HT1080 (cell line): ENCODE results near the gene ATRAID. TPM values are rescaled to one million over a fixed set of nuclear protein-coding genes. Genes with fewer than 3 reads are reported as not detected.

ENCODE experiments used
- DNase-seq: peaks from one replicate; pipeline ENCODE4 v3.0.0-alpha.2; 2015; ENCODE audit warnings: low read depth
- total RNA-seq: library from RNA; depleted of rRNA; stranded (reverse); fragments of >200 nt; shearing (Covaris generic); gene quantifications from 2 replicates; pipeline ENCODE4 v1.2.3, GENCODE V29; 2014

The ATRAID gene
- total RNA-seq, 1 experiment from 2014 or later, result 132 TPM

- DNase-seq, result peak; percentile 81
Observed at GRCh38 chr2:27217173-27218121, 5.6 kb downstream of the ATRAID start, which contains the start of gene CAD. Gene CAD (plus strand): TSS chr2:27217369. CDS start chr2:27217552, 183 bp downstream.

GRCh38 chr2:27218614-27219013 lies 6.8 kb downstream of the ATRAID start:
- DNase-seq, result no peak

GRCh38 chr2:27219091-27219490 lies 7.2 kb downstream of the ATRAID start:
- DNase-seq, result no peak

- no peak for DNase-seq
Observed at GRCh38 chr2:27220091-27220490, 8.2 kb downstream of the ATRAID start.

GRCh38 chr2:27221166-27221565 lies 9.3 kb downstream of the ATRAID start:
- DNase-seq, result no peak

- no peak for DNase-seq
Observed at GRCh38 chr2:27222407-27222806, 10.6 kb downstream of the ATRAID start.

- no peak for DNase-seq
Observed at GRCh38 chr2:27223416-27223815, 11.6 kb downstream of the ATRAID start.

- DNase-seq, result no peak
Observed at GRCh38 chr2:27225526-27225925, 13.7 kb downstream of the ATRAID start.

GRCh38 chr2:27227501-27227900 lies 15.7 kb downstream of the ATRAID start:
- no peak for DNase-seq

- no peak for DNase-seq
Observed at GRCh38 chr2:27231921-27232320, 20.1 kb downstream of the ATRAID start.

GRCh38 chr2:27233341-27233740 lies 21.5 kb downstream of the ATRAID start:
- no peak for DNase-seq

- DNase-seq, result no peak
Observed at GRCh38 chr2:27236136-27236535, 24.3 kb downstream of the ATRAID start.

- no peak for DNase-seq
Observed at GRCh38 chr2:27236626-27237025, 24.8 kb downstream of the ATRAID start.

- DNase-seq, result no peak
Observed at GRCh38 chr2:27237341-27237945, 25.6 kb downstream of the ATRAID start.

- no peak for DNase-seq
Observed at GRCh38 chr2:27238976-27239375, 27.1 kb downstream of the ATRAID start.

GRCh38 chr2:27240406-27240805 lies 28.6 kb downstream of the ATRAID start:
- DNase-seq, result no peak

GRCh38 chr2:27241761-27242613 lies 30.1 kb downstream of the ATRAID start:
- DNase-seq, result no peak

- DNase-seq, result no peak
Observed at GRCh38 chr2:27242614-27242951, 30.7 kb downstream of the ATRAID start.

GRCh38 chr2:27243391-27244130 lies 31.7 kb downstream of the ATRAID start:
- DNase-seq, result no peak

- DNase-seq, result no peak
Observed at GRCh38 chr2:27245116-27245515, 33.3 kb downstream of the ATRAID start.

GRCh38 chr2:27245626-27246025 lies 33.8 kb downstream of the ATRAID start:
- no peak for DNase-seq
